ENCODE measurements around the gene AIFM1.

DNA sequence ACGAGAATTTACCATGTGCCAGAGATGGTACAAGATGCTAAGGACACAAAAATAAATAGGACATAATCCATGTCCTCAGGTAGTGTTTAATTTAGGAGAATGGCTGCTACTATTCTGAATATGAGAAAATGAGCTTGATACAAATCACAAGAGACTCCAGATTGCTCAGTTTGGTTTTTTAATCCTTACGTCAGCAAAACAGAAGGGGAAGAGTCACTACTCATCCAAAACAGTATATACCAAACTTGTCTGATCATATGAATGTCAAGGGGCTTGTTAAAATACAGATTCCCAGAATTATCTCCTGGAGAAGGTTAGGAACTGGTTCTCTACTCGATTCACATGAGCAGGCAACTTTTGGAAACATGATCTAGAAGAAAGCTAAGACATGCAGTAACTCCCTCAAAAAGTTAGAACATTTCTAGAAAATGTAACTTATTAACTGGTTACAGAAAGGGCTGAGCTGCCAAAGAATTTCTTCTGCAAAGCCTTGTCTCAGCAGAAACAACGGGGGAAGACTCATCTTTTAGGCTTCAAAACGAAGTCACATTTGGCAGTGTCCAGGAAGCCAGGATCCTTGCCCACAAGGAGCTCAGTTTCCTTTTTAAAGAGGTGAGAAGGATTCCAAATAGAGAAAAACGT lies 3.4 kb downstream of the AIFM1 start:
- TF ChIP-seq CTCF (IDR thresholded peaks at IDR 0.05) (no peak), POLR2A (IDR thresholded peaks at IDR 0.05) (no peak)

All from uterus (tissue), 2 donors.